ENCODE results near the gene RGS7.
"Not testable (repeated sequence)": the region's sequence is repeated elsewhere in the genome, so short reads cannot be mapped to it uniquely, and the experiment has no call there.

The RGS7 gene

GRCh38 chr1:241203817-241204216 is 153.2 kb downstream of the RGS7 start:
- DNase-seq = no peak

- no peak for DNase-seq
Observed at GRCh38 chr1:241202401-241202800, 154.6 kb downstream of the RGS7 start.

- no peak for DNase-seq
Observed at GRCh38 chr1:241186716-241187115, 170.3 kb downstream of the RGS7 start.

GRCh38 chr1:241181971-241182370 is 175.0 kb downstream of the RGS7 start:
- no peak for DNase-seq

- DNase-seq = no peak
Observed at GRCh38 chr1:241181471-241181870, 175.5 kb downstream of the RGS7 start.

- DNase-seq = no peak
Observed at GRCh38 chr1:241180569-241180968, 176.4 kb downstream of the RGS7 start.

- DNase-seq = no peak
Observed at GRCh38 chr1:241177660-241178059, 179.3 kb downstream of the RGS7 start.

- DNase-seq = no peak
Observed at GRCh38 chr1:241172486-241172885, 184.5 kb downstream of the RGS7 start.

- DNase-seq = no peak
Observed at GRCh38 chr1:241171991-241172390, 185.0 kb downstream of the RGS7 start.

GRCh38 chr1:241167121-241167630 is 189.8 kb downstream of the RGS7 start:
- no peak for DNase-seq

- no peak for DNase-seq
Observed at GRCh38 chr1:241166625-241167024, 190.4 kb downstream of the RGS7 start.

GRCh38 chr1:241165256-241165655 is 191.7 kb downstream of the RGS7 start:
- DNase-seq = not testable (repeated sequence)

GRCh38 chr1:241163363-241163762 is 193.6 kb downstream of the RGS7 start:
- DNase-seq = no peak

- DNase-seq = no peak
Observed at GRCh38 chr1:241161188-241161689, 195.8 kb downstream of the RGS7 start.

- DNase-seq = no peak
Observed at GRCh38 chr1:241157435-241157834, 199.6 kb downstream of the RGS7 start.

GRCh38 chr1:241156231-241156965 is 200.6 kb downstream of the RGS7 start:
- no peak for DNase-seq

- DNase-seq = no peak
Observed at GRCh38 chr1:241145881-241146280, 211.1 kb downstream of the RGS7 start.

- DNase-seq = no peak
Observed at GRCh38 chr1:241143765-241144442, 213.1 kb downstream of the RGS7 start.

GRCh38 chr1:241142493-241142892 is 214.5 kb downstream of the RGS7 start:
- DNase-seq = no peak

- not testable (repeated sequence) for DNase-seq
Observed at GRCh38 chr1:241141646-241142045, 215.4 kb downstream of the RGS7 start.

GRCh38 chr1:241140670-241141069 is 216.3 kb downstream of the RGS7 start:
- DNase-seq = no peak

GRCh38 chr1:241139047-241139446 is 218.0 kb downstream of the RGS7 start:
- no peak for DNase-seq

GRCh38 chr1:241138248-241138647 is 218.8 kb downstream of the RGS7 start:
- no peak for DNase-seq

- no peak for DNase-seq
Observed at GRCh38 chr1:241136389-241136788, 220.6 kb downstream of the RGS7 start.

All from NCI-H1048 (cell line).